Stimulated activated CD8-positive, alpha-beta memory T cell treated with anti-CD3 and anti-CD28 coated beads, Interleukin-4, amount 100 ng/mL, for 48 hours (primary cell): Measurements from ENCODE around the gene HPS5.

Experiments
- DNase-seq: peaks from one replicate; pipeline ENCODE4 v3.0.0-alpha.2; 2020

HPS5 gene

GRCh38 chr11:18319914-18320313 lies 2.0 kb downstream of the HPS5 start:
- no peak for DNase-seq

GRCh38 chr11:18317551-18317950 lies 4.4 kb downstream of the HPS5 start:
- no peak for DNase-seq

GRCh38 chr11:18315893-18316292 lies 6.0 kb downstream of the HPS5 start:
- no peak for DNase-seq

- DNase-seq: no peak
Observed at GRCh38 chr11:18314784-18315523, 7.0 kb downstream of the HPS5 start.

- no peak for DNase-seq
Observed at GRCh38 chr11:18313965-18314763, 7.8 kb downstream of the HPS5 start.

- no peak for DNase-seq
Observed at GRCh38 chr11:18312663-18313420, 9.1 kb downstream of the HPS5 start.

- no peak for DNase-seq
Observed at GRCh38 chr11:18312012-18312411, 9.9 kb downstream of the HPS5 start.

- DNase-seq: no peak
Observed at GRCh38 chr11:18310800-18311340, 11.1 kb downstream of the HPS5 start.

GRCh38 chr11:18309691-18310090 lies 12.2 kb downstream of the HPS5 start:
- no peak for DNase-seq

GRCh38 chr11:18308242-18308641 lies 13.7 kb downstream of the HPS5 start:
- DNase-seq: no peak

GRCh38 chr11:18307461-18308139 lies 14.3 kb downstream of the HPS5 start:
- no peak for DNase-seq

GRCh38 chr11:18304745-18305144 lies 17.2 kb downstream of the HPS5 start:
- DNase-seq: no peak

- no peak for DNase-seq
Observed at GRCh38 chr11:18299721-18300120, 22.2 kb downstream of the HPS5 start.

GRCh38 chr11:18295316-18295715 lies 26.6 kb downstream of the HPS5 start:
- no peak for DNase-seq

GRCh38 chr11:18294862-18295261 lies 27.1 kb downstream of the HPS5 start:
- DNase-seq: no peak

GRCh38 chr11:18288911-18289310 lies 33.0 kb downstream of the HPS5 start:
- DNase-seq: no peak

- DNase-seq: no peak
Observed at GRCh38 chr11:18285841-18286240, 36.1 kb downstream of the HPS5 start.

GRCh38 chr11:18282626-18283025 lies 39.3 kb downstream of the HPS5 start:
- no peak for DNase-seq

- no peak for DNase-seq
Observed at GRCh38 chr11:18280438-18281045, 41.4 kb downstream of the HPS5 start.

GRCh38 chr11:18277565-18278271 lies 44.2 kb downstream of the HPS5 start:
- DNase-seq: no peak

- no peak for DNase-seq
Observed at GRCh38 chr11:18271206-18271605, 50.7 kb downstream of the HPS5 start.

GRCh38 chr11:18270102-18270501 lies 51.8 kb downstream of the HPS5 start:
- no peak for DNase-seq
